T-helper 1 cell treated with Interleukin-12 subunit alpha and Interleukin-12 subunit beta and Interleukin-4 antibody, amounts not matched to agents 30 μg/mL and 1 μg/mL, for 36 hours (primary cell): Measurements from ENCODE around the gene MAGI1.
"Not testable (repeated sequence)": the region's sequence is repeated elsewhere in the genome, so short reads cannot be mapped to it uniquely, and the experiment has no call there.

Experiments used
- H3K27ac Mint-ChIP-seq: one replicate; pipeline ENCODE4 v1.8.0; 2021; ENCODE audit warnings: mild to moderate bottlenecking, mixed read lengths
- H3K27me3 Mint-ChIP-seq: one replicate; pipeline ENCODE4 v1.8.0; 2021; ENCODE audit warnings: low read depth, mixed read lengths
- H3K36me3 Mint-ChIP-seq: one replicate; pipeline ENCODE4 v1.8.0; 2021; ENCODE audit warnings: low read depth, mixed read lengths
- H3K4me1 Mint-ChIP-seq: one replicate; pipeline ENCODE4 v1.8.0; 2021; ENCODE audit warnings: low read depth, mixed read lengths
- H3K4me3 Mint-ChIP-seq: one replicate; pipeline ENCODE4 v1.8.0; 2021; ENCODE audit warnings: mild to moderate bottlenecking, moderate library complexity, mixed read lengths
- H3K9me3 Mint-ChIP-seq: one replicate; pipeline ENCODE4 v1.8.0; 2021; ENCODE audit warnings: mixed read lengths

MAGI1 gene

DNA sequence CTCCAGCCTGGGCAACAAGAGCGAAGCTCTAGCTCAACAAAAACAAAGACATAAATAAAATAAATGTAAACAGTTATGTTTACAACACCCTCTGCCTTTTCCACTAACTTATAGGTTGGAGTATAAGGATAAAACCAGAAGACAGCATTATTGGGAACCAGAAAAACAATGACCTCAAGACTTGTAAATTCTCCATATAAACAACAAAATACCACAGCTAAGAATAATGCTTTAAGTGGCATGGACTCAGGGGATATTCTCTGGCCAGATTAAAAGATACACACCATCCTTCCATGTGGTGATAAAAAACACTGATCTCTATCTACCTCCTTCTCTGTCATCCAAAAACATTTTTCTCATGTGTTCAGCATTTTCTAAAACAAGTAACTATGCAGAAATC lies 500.6 kb downstream of the MAGI1 start:
- no peaks in the 10 kb centered on the region for H3K4me1 Mint-ChIP-seq
- no peaks in the 10 kb centered on the region for H3K36me3 Mint-ChIP-seq
- no peak overlapping the region for H3K4me3 Mint-ChIP-seq
- H3K27ac Mint-ChIP-seq = no peak overlapping the region
- peaks cover 2% of the 10 kb centered on the region for H3K9me3 Mint-ChIP-seq
- H3K27me3 Mint-ChIP-seq = no peaks in the 10 kb centered on the region

DNA sequence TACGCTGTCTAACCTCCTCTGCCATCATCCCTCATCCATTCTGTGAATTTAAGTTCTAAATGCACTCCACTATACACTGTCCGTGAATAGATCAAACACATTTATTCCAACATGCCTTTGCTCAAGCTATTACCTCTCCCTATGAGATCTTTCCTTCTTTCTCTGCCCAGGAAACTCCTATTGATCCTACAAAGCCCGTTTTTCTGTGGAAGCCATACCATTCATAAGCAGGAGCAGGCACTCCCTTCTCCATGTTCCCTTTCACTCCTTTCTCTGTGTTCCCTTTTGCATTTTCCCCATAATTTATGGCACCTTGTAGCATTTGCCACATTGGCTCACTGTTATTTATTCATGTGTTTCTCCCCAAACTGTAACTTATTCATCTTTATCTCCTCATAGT lies 501.6 kb downstream of the MAGI1 start:
- Mint-ChIP-seq H3K36me3 (no peaks in the 10 kb centered on the region), H3K4me3 (no peak overlapping the region), H3K27me3 (no peaks in the 10 kb centered on the region)

DNA sequence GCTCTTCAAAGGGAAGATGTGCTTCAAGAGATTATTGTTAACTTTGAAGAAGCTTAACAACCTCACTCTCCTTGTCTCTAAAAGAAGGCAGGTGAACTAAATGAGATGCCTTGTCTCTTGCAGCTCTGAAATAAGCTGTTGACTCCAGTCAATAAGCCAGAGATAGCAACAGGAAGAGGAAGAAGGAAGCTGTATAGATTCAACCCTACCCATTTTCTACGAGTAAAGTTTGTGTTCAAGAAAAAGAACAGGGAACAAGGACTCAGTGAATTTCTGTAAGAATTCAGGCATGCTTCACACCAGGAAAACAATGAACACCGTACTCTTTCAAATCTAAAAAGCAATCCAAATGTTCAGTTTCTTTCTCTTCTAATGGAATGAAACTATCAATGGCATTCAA lies 503.5 kb downstream of the MAGI1 start:
- Mint-ChIP-seq H3K9me3 (peaks cover 4% of the 10 kb centered on the region), H3K27me3 (no peaks in the 10 kb centered on the region), H3K4me1 (no peaks in the 10 kb centered on the region), H3K4me3 (no peak overlapping the region), H3K27ac (no peak overlapping the region), H3K36me3 (no peaks in the 10 kb centered on the region)

More for the DNA sequence above, 501.6 kb downstream of the MAGI1 start:
- no peak overlapping the region for H3K27ac Mint-ChIP-seq
- peaks cover 4% of the 10 kb centered on the region for H3K9me3 Mint-ChIP-seq
- H3K4me1 Mint-ChIP-seq = no peaks in the 10 kb centered on the region

DNA sequence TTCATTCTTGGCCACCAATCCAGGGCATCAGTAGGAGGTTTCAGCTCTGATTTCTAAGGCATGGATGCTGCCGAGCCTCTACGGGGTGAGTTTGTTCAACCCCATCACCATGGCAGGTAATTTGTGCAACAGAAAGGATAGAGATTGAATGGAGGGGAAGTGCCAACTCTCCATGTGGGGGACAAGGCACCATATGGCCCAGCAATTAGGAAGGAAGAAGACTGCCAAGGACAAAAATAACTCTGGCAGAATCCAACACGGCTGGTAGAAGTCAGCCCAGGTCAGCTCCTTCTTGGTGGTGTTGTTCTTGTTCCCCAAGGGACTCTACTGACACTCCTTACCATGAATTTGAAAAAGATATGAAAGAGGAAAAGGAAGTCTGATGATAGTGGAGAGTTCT lies 503.9 kb downstream of the MAGI1 start:
- Mint-ChIP-seq H3K4me3 (no peak overlapping the region), H3K36me3 (no peaks in the 10 kb centered on the region), H3K9me3 (peaks cover 4% of the 10 kb centered on the region), H3K4me1 (no peaks in the 10 kb centered on the region), H3K27me3 (no peaks in the 10 kb centered on the region), H3K27ac (no peak overlapping the region)

DNA sequence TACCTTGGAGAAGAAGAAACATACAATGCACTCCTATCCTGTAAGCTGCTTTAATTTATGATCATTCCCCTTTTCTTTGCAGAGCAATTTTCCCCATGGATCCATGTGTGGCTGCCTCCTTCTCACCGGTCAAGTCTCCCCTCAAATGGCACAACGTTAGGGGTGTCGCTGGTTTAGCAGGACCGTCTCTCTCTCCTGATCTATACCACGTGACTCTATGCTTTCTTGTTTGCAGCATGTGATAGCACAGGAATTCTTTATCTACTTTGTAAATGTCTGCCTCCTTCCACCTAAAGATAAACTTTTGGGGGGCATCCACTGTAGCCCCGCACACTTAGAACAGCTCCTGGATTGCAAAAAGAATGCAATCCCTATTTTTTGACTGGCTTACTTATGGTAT lies 506.0 kb downstream of the MAGI1 start:
- Mint-ChIP-seq H3K36me3 (no peaks in the 10 kb centered on the region), H3K4me3 (no peak overlapping the region), H3K27me3 (no peaks in the 10 kb centered on the region), H3K4me1 (no peaks in the 10 kb centered on the region), H3K9me3 (peaks cover 4% of the 10 kb centered on the region), H3K27ac (no peak overlapping the region)

DNA sequence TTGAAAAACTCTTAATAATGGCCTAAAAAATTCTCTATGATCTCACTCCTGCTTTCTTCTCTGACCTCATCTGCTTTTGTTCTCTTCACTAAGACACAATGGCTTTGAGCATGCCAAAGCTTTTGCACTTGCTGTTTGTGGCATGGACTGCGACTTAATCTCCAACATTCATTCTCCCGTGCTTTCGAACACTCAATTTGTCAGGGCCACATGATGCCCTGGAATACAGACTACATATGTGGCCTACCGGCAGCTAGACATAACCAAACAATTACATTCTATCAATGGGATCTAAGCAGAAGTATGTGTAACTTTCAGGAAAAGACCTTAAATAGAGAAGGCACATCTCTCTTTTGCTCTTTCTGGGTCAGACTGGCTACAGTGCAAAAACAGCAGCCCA lies 506.5 kb downstream of the MAGI1 start:
- peaks cover 4% of the 10 kb centered on the region for H3K9me3 Mint-ChIP-seq
- H3K36me3 Mint-ChIP-seq = no peaks in the 10 kb centered on the region
- no peak overlapping the region for H3K4me3 Mint-ChIP-seq
- H3K27me3 Mint-ChIP-seq = no peaks in the 10 kb centered on the region
- H3K4me1 Mint-ChIP-seq = no peaks in the 10 kb centered on the region
- H3K27ac Mint-ChIP-seq = no peak overlapping the region

DNA sequence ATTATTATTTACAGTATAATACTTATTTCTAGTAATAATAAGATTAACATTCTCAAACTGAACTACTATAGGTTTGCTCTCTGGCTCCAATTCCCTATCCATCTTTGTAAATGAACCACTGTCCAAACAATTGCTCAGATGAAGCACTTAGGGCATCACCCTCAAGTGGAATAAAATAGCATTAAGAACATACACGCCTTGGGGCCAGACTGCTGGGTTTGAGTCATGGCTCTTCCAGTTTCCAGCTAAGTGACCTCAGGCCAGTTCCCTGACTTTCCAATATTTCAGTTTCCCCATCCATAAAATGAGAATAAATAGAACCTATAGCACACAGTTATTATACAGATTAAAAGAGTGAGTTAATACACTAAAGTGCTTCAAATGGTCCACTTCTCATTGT lies 507.2 kb downstream of the MAGI1 start:
- no peaks in the 10 kb centered on the region for H3K4me1 Mint-ChIP-seq
- H3K27ac Mint-ChIP-seq = no peak overlapping the region

DNA sequence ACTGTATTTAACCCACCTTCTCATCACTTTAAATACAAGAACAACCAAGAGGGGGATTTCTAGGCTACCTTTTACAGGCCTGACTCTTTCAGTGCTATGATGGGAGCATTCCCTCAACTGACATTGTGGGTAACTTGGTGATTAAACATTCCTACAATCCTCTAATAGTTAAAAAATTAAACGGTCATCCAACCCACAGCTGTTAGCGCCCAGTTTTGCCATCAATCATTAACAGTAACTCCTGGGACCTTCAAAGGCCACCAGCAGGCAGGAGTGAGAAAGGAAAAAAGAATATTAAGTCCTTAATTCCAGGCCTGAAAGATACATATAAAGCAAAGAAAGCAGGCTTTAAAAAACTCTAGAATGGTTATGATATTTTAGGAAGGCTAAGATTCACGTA lies 512.1 kb downstream of the MAGI1 start:
- Mint-ChIP-seq H3K36me3 (no peaks in the 10 kb centered on the region), H3K4me1 (no peaks in the 10 kb centered on the region), H3K4me3 (no peak overlapping the region), H3K27me3 (no peaks in the 10 kb centered on the region), H3K9me3 (no peaks in the 10 kb centered on the region), H3K27ac (no peak overlapping the region)

More for the DNA sequence above, 507.2 kb downstream of the MAGI1 start:
- Mint-ChIP-seq H3K4me3 (no peak overlapping the region), H3K27me3 (no peaks in the 10 kb centered on the region), H3K36me3 (no peaks in the 10 kb centered on the region), H3K9me3 (peaks cover 4% of the 10 kb centered on the region)

DNA sequence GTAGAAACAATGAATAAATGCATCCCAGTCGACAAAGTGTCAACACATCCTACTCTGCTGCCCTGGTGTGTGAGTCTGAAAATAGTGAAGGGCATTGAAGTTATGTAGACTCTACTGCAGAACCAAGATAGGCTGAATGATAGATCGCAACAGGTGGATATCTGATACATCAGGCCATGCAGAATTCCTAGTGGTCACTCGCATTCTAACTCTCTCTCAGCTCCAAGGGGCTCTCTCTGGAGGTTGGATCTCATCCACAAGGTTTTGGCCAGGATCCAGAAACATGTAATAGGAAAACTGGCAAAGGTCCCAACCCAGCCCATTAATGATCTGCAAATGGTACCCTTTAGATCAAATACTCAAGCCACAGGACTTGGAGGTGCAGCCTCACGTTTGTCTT lies 514.1 kb downstream of the MAGI1 start:
- Mint-ChIP-seq H3K36me3 (no peaks in the 10 kb centered on the region), H3K27ac (no peak overlapping the region), H3K27me3 (no peaks in the 10 kb centered on the region), H3K4me1 (no peaks in the 10 kb centered on the region), H3K9me3 (no peaks in the 10 kb centered on the region), H3K4me3 (no peak overlapping the region)

DNA sequence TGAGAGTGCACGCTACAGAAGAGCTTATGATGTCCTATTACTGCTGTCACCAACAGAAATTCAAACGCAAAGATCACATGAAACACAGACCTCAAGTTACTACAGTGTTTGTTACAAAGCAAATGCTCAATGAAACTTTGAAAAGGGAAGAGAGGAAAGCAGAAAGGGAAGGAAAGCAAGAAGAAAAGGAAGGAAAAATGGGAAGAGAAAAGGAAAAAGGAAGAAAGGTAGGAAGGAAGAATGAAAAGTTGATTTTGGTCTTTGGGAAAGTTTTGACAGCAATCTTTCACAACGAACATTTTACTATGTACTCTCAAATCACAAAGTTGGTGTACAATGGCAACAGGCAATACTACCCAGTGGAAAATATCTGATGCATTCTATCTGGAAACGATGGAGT lies 514.8 kb downstream of the MAGI1 start:
- Mint-ChIP-seq H3K27me3 (no peaks in the 10 kb centered on the region), H3K36me3 (no peaks in the 10 kb centered on the region), H3K4me3 (no peak overlapping the region), H3K4me1 (no peaks in the 10 kb centered on the region), H3K9me3 (no peaks in the 10 kb centered on the region), H3K27ac (no peak overlapping the region)

DNA sequence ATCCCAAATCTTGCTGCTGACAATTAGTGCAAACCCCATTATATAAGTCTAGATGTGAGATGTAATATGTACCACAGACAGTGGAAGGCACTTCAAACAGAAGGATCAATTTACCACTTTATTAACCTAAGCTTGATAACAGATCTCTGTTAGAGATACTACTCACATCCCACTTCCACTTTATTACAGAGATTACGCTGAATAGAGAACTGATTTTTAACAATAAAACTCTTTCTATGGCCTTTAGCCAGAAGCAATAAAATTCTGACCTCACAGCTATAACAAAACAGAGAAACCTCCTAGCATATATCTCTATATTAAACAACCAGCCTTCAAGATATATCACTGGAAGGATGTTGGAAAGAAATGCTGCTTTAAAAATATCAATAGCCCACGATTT lies 517.7 kb downstream of the MAGI1 start:
- Mint-ChIP-seq H3K36me3 (no peaks in the 10 kb centered on the region), H3K4me1 (no peaks in the 10 kb centered on the region), H3K9me3 (peaks cover 8% of the 10 kb centered on the region), H3K27ac (no peak overlapping the region), H3K27me3 (no peaks in the 10 kb centered on the region), H3K4me3 (no peak overlapping the region)

DNA sequence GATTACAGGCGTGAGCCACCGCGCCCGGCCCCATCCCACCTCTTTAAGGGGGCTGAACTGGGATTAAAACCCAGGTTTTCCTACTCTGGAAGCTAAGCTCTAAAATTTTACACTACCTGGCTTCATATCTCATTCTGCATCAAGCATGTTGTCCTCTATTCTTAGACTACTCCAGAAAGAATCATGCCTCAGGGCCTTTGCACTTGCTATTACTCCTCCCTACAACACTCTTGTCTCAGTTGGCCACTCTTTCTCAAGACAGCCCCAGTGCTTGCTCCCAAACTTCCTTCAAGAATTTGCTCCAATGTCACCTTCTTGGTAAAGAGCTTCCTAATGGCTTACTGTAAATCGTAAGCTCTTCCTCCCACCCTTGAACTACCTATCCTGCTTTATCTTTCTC lies 521.7 kb downstream of the MAGI1 start:
- no peaks in the 10 kb centered on the region for H3K4me1 Mint-ChIP-seq
- no peak overlapping the region for H3K4me3 Mint-ChIP-seq
- no peaks in the 10 kb centered on the region for H3K36me3 Mint-ChIP-seq
- H3K27ac Mint-ChIP-seq = no peak overlapping the region
- no peaks in the 10 kb centered on the region for H3K27me3 Mint-ChIP-seq
- peaks cover 8% of the 10 kb centered on the region for H3K9me3 Mint-ChIP-seq

DNA sequence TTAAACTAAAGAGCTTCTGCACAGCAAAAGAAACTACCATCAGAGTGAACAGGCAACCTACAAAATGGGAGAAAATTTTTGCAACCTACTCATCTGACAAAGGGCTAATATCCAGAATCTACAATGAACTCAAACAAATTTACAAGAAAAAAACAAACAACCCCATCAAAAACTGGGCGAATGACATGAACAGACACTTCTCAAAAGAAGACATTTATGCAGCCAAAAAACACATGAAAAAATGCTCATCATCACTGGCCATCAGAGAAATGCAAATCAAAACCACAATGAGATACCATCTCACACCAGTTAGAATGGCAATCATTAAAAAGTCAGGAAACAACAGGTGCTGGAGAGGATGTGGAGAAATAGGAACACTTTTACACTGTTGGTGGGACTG lies 524.4 kb downstream of the MAGI1 start:
- H3K4me1 Mint-ChIP-seq = not testable (repeated sequence)

DNA sequence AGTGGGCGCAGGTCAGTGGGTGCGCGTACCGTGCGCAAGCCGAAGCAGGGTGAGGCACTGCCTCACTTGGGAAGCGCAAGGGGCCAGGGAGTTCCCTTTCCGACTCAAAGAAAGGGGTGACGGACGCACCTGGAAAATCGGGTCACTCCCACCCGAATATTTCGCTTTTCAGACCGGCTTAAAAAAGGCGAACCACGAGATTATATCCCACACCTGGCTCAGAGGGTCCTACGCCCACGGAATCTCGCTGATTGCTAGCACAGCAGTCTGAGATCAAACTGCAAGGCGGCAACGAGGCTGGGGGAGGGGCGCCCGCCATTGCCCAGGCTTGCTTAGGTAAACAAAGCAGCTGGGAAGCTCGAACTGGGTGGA lies 529.3 kb downstream of the MAGI1 start:
- not testable (repeated sequence) for H3K27me3 Mint-ChIP-seq, H3K36me3 Mint-ChIP-seq

More for the DNA sequence above, 524.4 kb downstream of the MAGI1 start:
- H3K4me3 Mint-ChIP-seq, H3K36me3 Mint-ChIP-seq, H3K27ac Mint-ChIP-seq, H3K9me3 Mint-ChIP-seq, H3K27me3 Mint-ChIP-seq: not testable (repeated sequence)

DNA sequence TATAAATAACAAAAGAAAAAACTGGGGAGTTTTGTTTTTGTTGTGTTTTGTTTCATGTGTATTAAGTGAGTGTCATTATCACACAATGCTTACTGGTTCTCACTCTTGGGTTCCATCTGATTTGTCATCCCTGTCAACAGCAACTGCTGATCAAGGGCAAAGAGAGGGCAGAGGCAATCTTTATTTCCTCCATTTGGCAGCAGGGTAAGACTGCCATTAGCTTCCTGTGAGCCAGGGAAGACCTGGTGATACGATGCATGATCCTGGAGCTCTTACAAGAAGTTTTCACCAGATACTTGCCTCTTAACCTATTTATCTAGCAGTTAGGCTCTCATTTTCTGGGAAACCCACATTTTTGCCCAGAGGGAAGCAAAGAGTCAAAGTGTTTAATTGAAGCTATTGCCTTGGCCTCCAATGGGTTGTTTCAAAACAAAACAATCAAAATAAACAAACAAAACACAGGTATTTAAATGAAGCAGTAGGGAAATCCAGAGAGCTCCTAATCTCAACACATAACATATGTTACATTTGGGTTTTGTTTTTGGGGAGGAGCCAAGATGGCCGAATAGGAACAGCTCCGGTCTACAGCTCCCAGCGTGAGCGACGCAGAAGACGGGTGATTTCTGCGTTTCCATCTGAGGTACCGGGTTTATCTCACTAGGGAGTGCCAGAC lies 529.8 kb downstream of the MAGI1 start:
- Mint-ChIP-seq H3K27me3 (no peaks in the 10 kb centered on the region), H3K4me3 (no peak overlapping the region), H3K27ac (no peak overlapping the region), H3K4me1 (no peaks in the 10 kb centered on the region), H3K36me3 (no peaks in the 10 kb centered on the region), H3K9me3 (peaks cover 3% of the 10 kb centered on the region)

More for the DNA sequence above, 529.3 kb downstream of the MAGI1 start:
- H3K4me3 Mint-ChIP-seq, H3K27ac Mint-ChIP-seq, H3K4me1 Mint-ChIP-seq, H3K9me3 Mint-ChIP-seq: not testable (repeated sequence)

DNA sequence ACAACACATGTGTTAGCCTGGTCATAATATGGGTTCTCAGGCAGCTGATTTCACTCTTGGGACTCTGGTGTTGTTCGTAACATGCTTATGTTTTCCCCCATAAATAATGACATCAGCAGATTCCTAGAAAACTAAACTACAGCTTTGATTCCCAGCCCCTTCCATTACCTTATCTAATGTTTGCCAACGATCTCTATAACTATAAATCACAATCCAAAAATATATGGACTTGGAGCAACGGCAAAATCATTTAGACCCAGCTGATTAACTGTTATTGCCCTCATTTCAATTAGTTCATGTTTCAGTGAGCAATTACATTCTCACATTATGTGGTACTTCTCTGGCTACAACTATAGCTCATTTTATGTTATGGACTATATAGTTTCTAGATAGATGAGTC lies 531.3 kb downstream of the MAGI1 start:
- Mint-ChIP-seq H3K4me1 (no peaks in the 10 kb centered on the region), H3K27me3 (no peaks in the 10 kb centered on the region), H3K36me3 (no peaks in the 10 kb centered on the region), H3K4me3 (no peak overlapping the region), H3K9me3 (peaks cover 3% of the 10 kb centered on the region), H3K27ac (no peak overlapping the region)
